Natural killer cell treated with Interleukin-12 subunit alpha and Interleukin-12 subunit beta and Interleukin-15 and Interleukin-18, amount 100 ng/mL, for 72 hours (primary cell): Measurements from ENCODE around the gene CCDC17. TPM values are rescaled to one million over a fixed set of nuclear protein-coding genes. Genes with fewer than 3 reads are reported as not detected.

ENCODE experiments used
- ATAC-seq, 2 donors: fragments of 150-1000 bp; cut with Tn5 transposase in 1 of 2; sonication (Bioruptor Pico), chemical (Tn5 transposase) in 1 of 2; 2 replicates each; pipeline ENCODE4 v1.10.0; 2021
- DNase-seq: peaks from one replicate; pipeline ENCODE4 v3.0.0; 2022; ENCODE audit warnings: low spot score
- H3K27ac Mint-ChIP-seq, 2 donors: 1 replicate in 1 of 2; 2 replicates in 1 of 2; pipeline ENCODE4 v1.8.0; 2022; ENCODE audit warnings: mixed read lengths in 2 of 2, mild to moderate bottlenecking in 1 of 2, moderate library complexity in 1 of 2
- H3K27me3 Mint-ChIP-seq, 2 donors: 1 replicate in 1 of 2; 2 replicates in 1 of 2; pipeline ENCODE4 v1.8.0; 2022; ENCODE audit warnings: mixed read lengths in 2 of 2
- H3K36me3 Mint-ChIP-seq: one replicate; pipeline ENCODE4 v1.8.0; 2022; ENCODE audit warnings: mixed read lengths
- H3K4me1 Mint-ChIP-seq, 2 donors: 1 replicate in 1 of 2; 2 replicates in 1 of 2; pipeline ENCODE4 v1.8.0; 2022; ENCODE audit warnings: low read depth in 2 of 2, mixed read lengths in 2 of 2, mild to moderate bottlenecking in 1 of 2
- H3K4me3 Mint-ChIP-seq: one replicate; pipeline ENCODE4 v1.8.0; 2022; ENCODE audit warnings: mixed read lengths
- H3K9me3 Mint-ChIP-seq: 2 replicates; pipeline ENCODE4 v1.8.0; 2022; ENCODE audit warnings: mixed read lengths
- total RNA-seq, 2 donors: library from RNA; stranded (reverse); gene quantifications; one replicate each; pipeline ENCODE4 v1.2.3, GENCODE V29; 2022

CCDC17 gene
- total RNA-seq, 2 donors from 2014 or later = 4.4 to 6.9 TPM

- Mint-ChIP-seq H3K36me3 (no peaks in the 10 kb centered on the region), H3K4me3 (peak within 1 kb of the TSS; percentile 100), H3K4me1 (peaks cover 35 to 37% of the 10 kb centered on the region in 2 donors), H3K27ac (peak within 1 kb of the TSS; percentile 96), H3K27me3 (no peaks in the 10 kb centered on the region), H3K9me3 (no peaks in the 10 kb centered on the region)
- ATAC-seq (peak; percentile 81 to 87), DNase-seq (peak; percentile 90)
Measured at GRCh38 chr1:45583666-45584350, 40.0 kb downstream of the CCDC17 start, which contains the start of gene NASP. NASP (plus strand) TSS chr1:45584041; CDS start chr1:45584147, 106 bp downstream.

GRCh38 chr1:45583264-45583665, 40.6 kb downstream of the CCDC17 start:
- Mint-ChIP-seq H3K36me3 (no peaks in the 10 kb centered on the region), H3K4me1 (peaks cover 35 to 37% of the 10 kb centered on the region in 2 donors), H3K4me3 (peak overlapping the region; percentile 100), H3K27me3 (no peaks in the 10 kb centered on the region), H3K27ac (peak overlapping the region; percentile 94 to 96), H3K9me3 (no peaks in the 10 kb centered on the region)
- DNase-seq = peak; percentile 96
- peak; percentile 88 to 90 for ATAC-seq

- no peak for ATAC-seq
- Mint-ChIP-seq H3K36me3 (peaks cover 7% of the 10 kb centered on the region), H3K4me3 (no peak overlapping the region), H3K27ac (no peak overlapping the region), H3K4me1 (peaks cover 0 to 3% of the 10 kb centered on the region in 2 donors), H3K27me3 (no peaks in the 10 kb centered on the region), H3K9me3 (no peaks in the 10 kb centered on the region)
- DNase-seq = no peak
Measured at GRCh38 chr1:45574105-45574626, 49.7 kb downstream of the CCDC17 start.

GRCh38 chr1:45573231-45573804, 50.5 kb downstream of the CCDC17 start:
- peaks cover 8% of the 10 kb centered on the region for H3K36me3 Mint-ChIP-seq
- no peaks in the 10 kb centered on the region for H3K9me3 Mint-ChIP-seq
- H3K27ac Mint-ChIP-seq = no peak overlapping the region
- H3K27me3 Mint-ChIP-seq = no peaks in the 10 kb centered on the region
- no peak overlapping the region for H3K4me3 Mint-ChIP-seq
- H3K4me1 Mint-ChIP-seq = peaks cover 0 to 3% of the 10 kb centered on the region in 2 donors
- DNase-seq (no peak), ATAC-seq (no peak)

- peaks cover 8% of the 10 kb centered on the region for H3K36me3 Mint-ChIP-seq
- H3K27me3 Mint-ChIP-seq = no peaks in the 10 kb centered on the region
- H3K9me3 Mint-ChIP-seq = no peaks in the 10 kb centered on the region
- no peak overlapping the region for H3K27ac Mint-ChIP-seq
- no peak for ATAC-seq
- H3K4me3 Mint-ChIP-seq = no peak overlapping the region
- DNase-seq = no peak
- peaks cover 0 to 3% of the 10 kb centered on the region in 2 donors for H3K4me1 Mint-ChIP-seq
Measured at GRCh38 chr1:45570631-45571030, 53.2 kb downstream of the CCDC17 start.

Other genes starting within 250 kb of the CCDC17 start
- gene TESK2, start 132.9 kb downstream of the CCDC17 start, total RNA-seq = 1 to 10 TPM; 2.4 to 4.0 TPM
- gene CCDC163, start 124.0 kb downstream of the CCDC17 start, total RNA-seq = 1 to 10 TPM; 2.4 to 8.4 TPM
- 1 to 10 TPM; 3.8 to 5.6 TPM for gene MMACHC, start 123.8 kb downstream of the CCDC17 start, total RNA-seq
- gene PRDX1, start 102.2 kb downstream of the CCDC17 start, total RNA-seq = 100 to 1,000 TPM; 246 to 396 TPM
- gene AKR1A1, start 73.2 kb downstream of the CCDC17 start, total RNA-seq = 100 to 1,000 TPM; 137 to 181 TPM
- 100 to 1,000 TPM; 145 to 291 TPM for gene NASP, start 40.0 kb downstream of the CCDC17 start, total RNA-seq
- gene GPBP1L1, start 62.5 kb upstream of the CCDC17 start, total RNA-seq = 100 to 1,000 TPM; 100 to 140 TPM
- 10 to 100 TPM; 18.7 to 19.4 TPM for gene TMEM69, start 64.1 kb upstream of the CCDC17 start, total RNA-seq
- 10 to 100 TPM; 16.2 to 16.5 TPM for gene IPP, start 126.6 kb upstream of the CCDC17 start, total RNA-seq
- 10 to 100 TPM; 31.8 to 73.2 TPM for gene MAST2, start 179.6 kb upstream of the CCDC17 start, total RNA-seq